Skeletal muscle cell (primary cell): Measurements from ENCODE around the gene MRPL36.
"Not testable (repeated sequence)": the region's sequence is repeated elsewhere in the genome, so short reads cannot be mapped to it uniquely, and the experiment has no call there.

Source experiments
- DNase-seq: peaks from one replicate; pipeline ENCODE4 v3.0.0-alpha.2; 2010; ENCODE audit warnings: low read depth
- H3K4me3 ChIP-seq: 2 replicates; pipeline ENCODE4 v1.5.1; 2011; ENCODE audit warnings: low read depth, mild to moderate bottlenecking, control low read depth, low read length, moderate library complexity

Gene MRPL36

GRCh38 chr5:1799602-1800471 lies at the start of gene MRPL36:
Gene MRPL36 (minus strand): TSS chr5:1799837. CDS start chr5:1798935, 902 bp downstream.
- DNase-seq = peak; percentile 68
- peak within 1 kb of the TSS; percentile 84 for H3K4me3 ChIP-seq

GRCh38 chr5:1847611-1848010 lies 48.0 kb upstream of the MRPL36 start:
- DNase-seq = no peak
- H3K4me3 ChIP-seq = no peak overlapping the region

- DNase-seq = no peak
- no peak overlapping the region for H3K4me3 ChIP-seq
These were observed 47.4 kb upstream of the MRPL36 start for GRCh38 chr5:1847056-1847455.

GRCh38 chr5:1846583-1846982 lies 46.9 kb upstream of the MRPL36 start:
- no peak for DNase-seq
- no peak overlapping the region for H3K4me3 ChIP-seq

GRCh38 chr5:1845696-1846095 lies 46.1 kb upstream of the MRPL36 start:
- DNase-seq = no peak
- H3K4me3 ChIP-seq = no peak overlapping the region

GRCh38 chr5:1844708-1845436 lies 45.2 kb upstream of the MRPL36 start:
- no peak for DNase-seq
- no peak overlapping the region for H3K4me3 ChIP-seq

GRCh38 chr5:1843761-1844160 lies 44.1 kb upstream of the MRPL36 start:
- DNase-seq, H3K4me3 ChIP-seq: not testable (repeated sequence)

- no peak overlapping the region for H3K4me3 ChIP-seq
These were observed 42.6 kb upstream of the MRPL36 start for GRCh38 chr5:1842004-1842819.

GRCh38 chr5:1840741-1841521 lies 41.3 kb upstream of the MRPL36 start:
- DNase-seq = no peak
- no peak overlapping the region for H3K4me3 ChIP-seq

More at GRCh38 chr5:1842004-1842819, 42.6 kb upstream of the MRPL36 start:
- no peak for DNase-seq

GRCh38 chr5:1840071-1840547 lies 40.5 kb upstream of the MRPL36 start:
- H3K4me3 ChIP-seq = no peak overlapping the region
- DNase-seq = no peak

GRCh38 chr5:1838013-1838412 lies 38.4 kb upstream of the MRPL36 start:
- H3K4me3 ChIP-seq = no peak overlapping the region
- DNase-seq = no peak

- no peak overlapping the region for H3K4me3 ChIP-seq
- DNase-seq = no peak
These were observed 37.5 kb upstream of the MRPL36 start for GRCh38 chr5:1836891-1837880.

GRCh38 chr5:1836176-1836890 lies 36.7 kb upstream of the MRPL36 start:
- no peak for DNase-seq
- H3K4me3 ChIP-seq = no peak overlapping the region

GRCh38 chr5:1835431-1835830 lies 35.8 kb upstream of the MRPL36 start:
- H3K4me3 ChIP-seq = no peak overlapping the region
- DNase-seq = no peak

GRCh38 chr5:1834721-1835429 lies 35.2 kb upstream of the MRPL36 start:
- no peak overlapping the region for H3K4me3 ChIP-seq
- DNase-seq = no peak

GRCh38 chr5:1834022-1834551 lies 34.5 kb upstream of the MRPL36 start:
- DNase-seq = no peak
- no peak overlapping the region for H3K4me3 ChIP-seq
